GM18519 (cell line): ENCODE measurements around the gene SUSD1.
"Not testable (repeated sequence)": the region's sequence is repeated elsewhere in the genome, so short reads cannot be mapped to it uniquely, and the experiment has no call there.

Experiments used
- ATAC-seq: cut with Tn5 transposase; IDR thresholded peaks from one replicate; pipeline ENCODE4 v1.9.1; 2021; ENCODE audit warnings: mild to moderate bottlenecking, moderate library complexity; ENCODE audit not compliant: unreplicated experiment, low FRiP score

SUSD1 gene

GRCh38 chr9:112174222-112174964, 704 bp downstream of the SUSD1 start:
- ATAC-seq = peak; percentile 60

GRCh38 chr9:112173489-112174221, 1.4 kb downstream of the SUSD1 start:
- no peak for ATAC-seq

- no peak for ATAC-seq
These were observed 4.1 kb downstream of the SUSD1 start for GRCh38 chr9:112170968-112171367.

- no peak for ATAC-seq
These were observed 4.9 kb downstream of the SUSD1 start for GRCh38 chr9:112170235-112170634.

DNA sequence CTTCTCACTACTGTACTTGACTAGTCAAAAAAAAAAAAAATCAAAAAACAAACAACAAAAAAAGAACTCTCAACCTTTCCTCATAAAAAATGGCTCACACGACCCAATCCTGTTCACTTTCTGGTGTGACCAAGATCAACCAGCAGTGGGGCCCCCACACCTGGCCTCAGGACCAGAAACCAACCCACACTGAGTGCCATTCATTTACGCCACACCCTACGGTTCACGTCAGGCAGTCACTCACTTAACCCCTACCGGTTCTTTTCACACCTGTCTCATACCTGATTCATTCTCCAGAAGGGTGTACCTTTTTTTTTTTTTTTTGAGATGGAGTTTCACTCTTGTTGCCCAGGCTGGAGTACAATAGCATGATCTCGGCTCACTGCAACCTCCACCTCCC, 5.7 kb downstream of the SUSD1 start:
- ATAC-seq = no peak

- ATAC-seq = no peak
These were observed 6.9 kb downstream of the SUSD1 start for GRCh38 chr9:112168197-112168596.

GRCh38 chr9:112166176-112167140, 8.6 kb downstream of the SUSD1 start:
- no peak for ATAC-seq

DNA sequence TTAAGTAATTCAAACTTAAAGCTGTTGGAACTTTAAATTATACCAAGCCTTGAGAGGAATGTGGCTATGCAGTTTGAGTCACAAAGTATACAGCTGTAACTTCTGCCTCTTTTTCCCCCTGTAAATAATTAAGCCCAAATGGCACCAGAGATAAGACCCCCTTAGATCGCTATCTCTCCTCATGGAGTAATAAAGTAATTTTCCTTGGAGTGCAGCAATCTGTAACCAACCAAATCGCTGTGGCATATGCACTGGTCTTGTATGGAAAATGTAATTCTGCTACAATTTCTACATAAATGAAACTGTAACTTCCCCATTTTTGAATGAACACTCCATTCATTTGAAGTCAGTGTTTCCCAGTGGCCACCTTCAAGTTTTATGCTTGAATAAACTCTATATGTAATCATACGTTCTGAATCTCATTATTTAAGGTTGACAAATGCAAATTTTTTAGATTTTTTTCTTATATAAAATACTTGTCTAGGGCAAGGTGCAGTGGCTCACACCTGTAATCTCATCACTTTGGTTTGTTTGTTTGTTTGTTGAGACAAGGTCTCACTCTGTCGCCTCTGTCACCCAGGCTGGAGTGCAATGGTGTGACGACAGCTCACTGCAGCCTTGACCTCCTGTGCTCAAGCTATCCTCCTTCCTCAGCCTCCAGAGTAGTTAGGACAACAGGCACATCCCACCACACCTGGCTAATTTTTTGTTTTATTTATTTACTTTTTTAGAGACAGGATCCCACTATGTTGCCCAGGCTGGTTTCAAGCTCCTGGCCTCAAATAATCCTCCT, 12.3 kb downstream of the SUSD1 start:
- no peak for ATAC-seq

DNA sequence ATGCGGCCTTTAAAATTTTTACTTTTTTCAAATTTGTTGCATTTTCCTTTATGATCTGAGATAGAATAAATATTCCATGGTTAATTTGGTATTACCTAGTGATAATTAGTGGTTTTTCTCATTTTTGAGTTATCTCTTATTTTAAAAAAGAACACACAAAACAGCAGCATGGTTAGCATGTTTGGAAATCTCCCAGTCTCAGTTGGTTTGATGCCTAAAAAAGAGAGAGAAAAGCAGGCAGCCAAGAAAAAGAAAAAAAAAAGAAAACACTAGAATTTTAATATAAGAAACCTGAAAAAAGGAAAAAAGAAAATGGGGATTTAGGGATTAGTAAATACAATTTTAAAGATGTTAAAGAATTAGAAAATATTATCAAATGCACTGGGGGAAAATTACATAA, 15.3 kb downstream of the SUSD1 start:
- ATAC-seq = no peak

GRCh38 chr9:112158656-112159367, 16.3 kb downstream of the SUSD1 start:
- ATAC-seq = no peak

GRCh38 chr9:112157961-112158360, 17.1 kb downstream of the SUSD1 start:
- ATAC-seq = no peak

- ATAC-seq = no peak
These were observed 18.0 kb downstream of the SUSD1 start for GRCh38 chr9:112157087-112157486.

DNA sequence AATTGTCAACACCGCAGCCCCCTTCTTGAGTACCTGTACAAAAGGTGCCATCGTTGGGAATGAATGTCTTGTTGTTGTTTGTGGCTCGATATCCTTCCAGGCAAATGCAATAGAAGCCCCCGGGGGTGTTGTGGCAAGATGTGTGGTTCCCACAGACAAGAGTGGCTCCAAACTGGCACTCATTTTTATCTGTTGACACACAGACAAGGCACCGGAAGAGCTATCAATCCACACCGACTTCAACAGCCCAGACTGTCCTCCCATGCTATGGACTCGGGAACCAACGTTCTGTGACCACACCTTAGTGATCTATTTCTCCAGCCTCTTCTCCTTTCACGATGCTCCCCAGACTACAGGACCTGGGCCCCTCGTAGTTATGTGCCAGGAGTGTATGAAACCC, 25.9 kb downstream of the SUSD1 start:
- ATAC-seq = no peak

DNA sequence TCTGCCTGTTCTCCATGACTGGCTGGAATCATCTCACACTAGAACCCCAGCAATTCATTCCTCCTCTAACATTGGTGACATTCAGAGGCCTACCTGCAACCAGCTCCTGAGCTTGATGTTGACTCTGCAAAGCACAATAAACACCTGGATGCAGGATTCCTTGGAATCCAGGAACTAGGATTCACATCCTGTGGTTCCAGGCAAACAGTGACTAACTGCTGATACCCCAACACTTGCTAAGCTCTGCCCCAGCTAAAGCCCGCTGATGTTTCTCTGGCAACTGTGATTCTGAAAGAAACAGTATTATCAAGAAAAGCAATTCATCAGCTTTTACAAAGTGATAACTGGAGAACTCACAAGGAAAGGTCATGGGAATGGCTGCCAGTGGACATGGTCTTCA, 29.2 kb downstream of the SUSD1 start:
- no peak for ATAC-seq

DNA sequence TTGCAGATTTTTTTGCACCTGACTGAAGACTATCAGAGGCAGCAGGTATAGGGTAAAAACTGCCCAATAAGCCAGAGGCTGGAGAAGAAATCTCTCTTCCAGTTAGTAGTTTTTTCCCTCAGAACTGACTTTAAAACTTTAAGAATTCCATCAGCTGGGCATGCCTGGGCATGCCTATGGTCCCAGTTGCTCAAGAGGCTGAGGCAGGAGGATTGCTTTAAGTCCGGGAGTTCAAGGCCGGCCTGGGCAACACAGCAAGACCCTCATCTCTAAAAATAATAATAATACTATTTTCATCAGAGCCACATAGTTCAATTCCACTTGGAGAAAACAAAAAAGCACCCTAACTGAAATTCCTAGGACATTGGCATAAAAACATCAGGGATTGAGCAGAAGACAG, 30.3 kb downstream of the SUSD1 start:
- no peak for ATAC-seq

DNA sequence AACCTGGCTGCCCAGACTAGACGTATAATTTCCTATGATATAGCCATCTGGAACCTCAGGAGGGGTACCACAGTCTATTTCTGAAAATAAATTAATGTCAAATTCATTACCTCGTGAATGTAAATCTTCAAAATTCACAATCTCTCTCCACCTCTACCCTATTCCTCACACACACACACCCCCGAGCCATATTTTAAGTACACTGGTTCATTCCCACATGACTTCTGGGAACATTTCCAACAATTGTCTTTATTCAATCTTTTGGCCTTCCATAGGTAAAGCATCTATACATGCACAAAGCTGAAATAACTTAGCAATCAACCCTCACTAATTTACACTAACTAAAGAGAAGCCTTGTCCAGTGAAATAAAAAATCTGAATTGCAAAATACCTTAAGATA, 32.7 kb downstream of the SUSD1 start:
- no peak for ATAC-seq

- peak; percentile 5 for ATAC-seq
These were observed 34.2 kb downstream of the SUSD1 start for GRCh38 chr9:112140936-112141335.

- no peak for ATAC-seq
These were observed 38.0 kb downstream of the SUSD1 start for GRCh38 chr9:112137066-112137465.

DNA sequence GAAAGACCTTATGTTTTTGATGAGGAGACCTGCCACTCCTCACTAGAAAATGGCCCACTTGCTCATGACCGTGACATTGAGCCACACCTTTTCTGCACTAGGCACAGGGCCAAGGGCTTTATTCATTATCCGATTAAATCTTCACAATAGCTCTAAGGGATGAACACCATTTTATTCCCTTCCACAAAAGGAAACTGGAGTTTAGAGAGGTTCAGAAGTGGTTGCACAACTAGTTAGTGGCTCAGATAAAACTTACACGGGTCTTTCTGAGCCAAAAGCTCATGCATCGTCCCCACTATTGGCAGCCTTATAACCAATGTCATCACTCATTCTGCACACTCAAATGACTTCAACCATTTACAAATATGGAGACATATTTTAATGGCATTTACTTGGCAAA, 39.4 kb downstream of the SUSD1 start:
- no peak for ATAC-seq

GRCh38 chr9:112133806-112134205, 41.3 kb downstream of the SUSD1 start:
- ATAC-seq = not testable (repeated sequence)
